HG03025 (cell line): ENCODE results near the gene DOC2A.
"Not testable (repeated sequence)": the region's sequence is repeated elsewhere in the genome, so short reads cannot be mapped to it uniquely, and the experiment has no call there.

Source experiments
- ATAC-seq: cut with Tn5 transposase; IDR thresholded peaks from one replicate; pipeline ENCODE4 v1.9.1; 2021; ENCODE audit warnings: mild to moderate bottlenecking, moderate library complexity; ENCODE audit not compliant: unreplicated experiment, low FRiP score

The DOC2A gene

DNA sequence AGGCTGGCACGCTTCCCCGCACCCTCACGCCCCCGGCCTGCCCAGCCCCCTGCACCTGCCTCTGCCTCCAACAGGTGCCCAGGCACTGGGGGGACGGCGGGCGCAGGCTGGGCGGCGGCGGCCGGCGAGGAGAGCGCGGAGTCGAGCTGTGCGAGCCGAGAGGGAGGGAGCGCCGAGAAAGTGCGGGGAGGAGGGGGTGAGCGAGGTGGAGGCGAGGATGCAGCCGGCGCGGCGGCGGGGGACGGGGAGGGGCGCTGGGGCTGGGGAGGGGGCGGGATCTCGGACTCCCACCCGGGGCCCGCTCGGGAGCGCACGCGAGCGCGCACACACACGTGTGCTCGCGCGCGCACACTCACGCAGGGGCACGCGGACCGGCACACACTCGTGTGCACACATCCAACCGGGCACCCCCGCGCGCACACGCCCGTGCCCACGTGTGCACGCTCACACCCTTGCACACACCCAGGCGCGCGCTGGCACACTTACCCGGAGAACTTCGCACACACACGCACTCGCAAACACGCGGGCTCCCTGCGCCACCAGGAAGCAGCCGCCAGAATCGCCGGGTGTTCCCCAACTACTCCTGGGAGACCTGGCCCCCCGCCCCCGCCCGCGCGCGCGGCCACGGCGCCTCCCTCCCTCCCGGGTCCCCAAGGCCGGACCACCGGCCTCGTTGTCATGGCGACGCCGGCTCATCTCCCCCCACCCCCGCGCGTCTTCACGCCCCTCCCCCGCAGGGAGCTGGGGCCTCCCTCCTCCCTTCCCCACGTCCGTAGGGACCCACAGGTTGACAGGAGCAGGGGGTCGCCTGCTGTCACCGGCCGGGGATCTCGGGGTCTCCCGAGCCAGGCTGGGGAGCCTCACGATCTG is at the start of gene DOC2A:
Gene DOC2A, minus strand, starts transcription at position 184 of the 870 bp plus-strand sequence. CDS start 805 bp downstream, outside the sequence.
- no peak for ATAC-seq

DNA sequence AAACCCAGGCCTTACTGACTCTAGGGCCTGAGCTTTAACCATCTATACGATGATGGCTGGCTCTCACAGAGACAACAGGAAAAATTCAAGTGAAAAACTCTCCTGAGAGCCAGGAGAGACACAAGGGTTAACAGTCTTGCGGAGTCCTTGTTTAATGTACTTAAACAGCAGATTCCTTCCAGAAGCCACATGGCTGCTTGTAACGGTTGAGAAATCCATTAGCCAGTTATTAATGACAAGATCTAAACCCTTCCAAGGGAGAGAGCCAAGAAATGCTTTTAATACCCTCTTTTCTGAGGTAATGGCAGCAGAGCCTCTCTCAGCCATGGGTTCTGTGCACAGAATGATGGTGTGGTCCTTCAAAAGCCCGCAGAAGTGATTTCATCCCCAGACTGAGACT is 49.5 kb upstream of the DOC2A start:
- ATAC-seq: no peak

DNA sequence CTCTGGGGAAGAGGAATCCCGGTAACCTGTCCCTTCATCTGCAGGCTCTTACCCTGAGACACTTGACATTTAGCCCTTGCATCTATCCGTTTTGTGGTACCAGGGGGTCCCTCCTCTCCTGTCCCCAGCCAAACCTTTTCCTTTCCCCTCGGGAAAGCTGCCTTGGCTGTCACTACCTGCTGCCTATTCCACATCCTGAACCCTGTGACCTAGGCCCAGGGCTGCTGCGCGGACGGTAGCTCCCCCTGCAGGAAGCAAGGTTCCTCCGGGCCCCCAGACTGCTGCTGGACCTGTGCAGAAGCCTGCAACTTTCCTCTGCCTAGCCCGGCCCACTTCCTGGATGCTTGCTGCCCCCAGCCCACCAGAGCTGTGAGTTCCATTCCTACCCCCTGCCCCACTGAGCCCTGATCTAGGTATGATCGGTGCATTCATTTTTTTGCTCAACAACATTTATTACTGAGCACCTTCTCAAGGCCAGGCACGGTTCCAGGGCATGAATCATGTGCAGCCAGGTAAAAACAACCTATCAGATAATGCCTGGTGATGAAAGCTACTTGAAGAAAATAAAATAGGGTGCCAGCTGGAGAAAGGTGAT is 44.2 kb upstream of the DOC2A start:
- ATAC-seq: no peak

DNA sequence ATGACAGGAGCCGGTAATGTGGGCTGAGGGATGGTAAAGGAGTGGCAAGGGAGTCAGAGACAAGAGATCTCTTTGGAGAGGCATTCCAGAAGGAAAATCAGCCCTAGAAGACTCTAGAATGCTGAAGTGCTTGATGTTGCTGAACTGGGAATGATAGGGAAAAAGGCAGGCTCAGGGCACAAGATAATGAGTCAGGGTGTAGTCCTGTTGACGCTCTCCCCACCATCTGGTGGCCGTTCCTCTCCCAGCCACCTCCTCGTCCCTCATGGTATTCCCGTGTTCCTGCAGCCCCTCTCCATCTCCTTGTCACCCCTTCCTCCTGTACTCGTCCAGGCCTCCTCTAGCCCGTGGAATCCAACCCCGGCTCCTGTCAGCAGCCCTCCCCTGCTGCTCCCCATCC is 43.6 kb upstream of the DOC2A start:
- ATAC-seq: no peak

DNA sequence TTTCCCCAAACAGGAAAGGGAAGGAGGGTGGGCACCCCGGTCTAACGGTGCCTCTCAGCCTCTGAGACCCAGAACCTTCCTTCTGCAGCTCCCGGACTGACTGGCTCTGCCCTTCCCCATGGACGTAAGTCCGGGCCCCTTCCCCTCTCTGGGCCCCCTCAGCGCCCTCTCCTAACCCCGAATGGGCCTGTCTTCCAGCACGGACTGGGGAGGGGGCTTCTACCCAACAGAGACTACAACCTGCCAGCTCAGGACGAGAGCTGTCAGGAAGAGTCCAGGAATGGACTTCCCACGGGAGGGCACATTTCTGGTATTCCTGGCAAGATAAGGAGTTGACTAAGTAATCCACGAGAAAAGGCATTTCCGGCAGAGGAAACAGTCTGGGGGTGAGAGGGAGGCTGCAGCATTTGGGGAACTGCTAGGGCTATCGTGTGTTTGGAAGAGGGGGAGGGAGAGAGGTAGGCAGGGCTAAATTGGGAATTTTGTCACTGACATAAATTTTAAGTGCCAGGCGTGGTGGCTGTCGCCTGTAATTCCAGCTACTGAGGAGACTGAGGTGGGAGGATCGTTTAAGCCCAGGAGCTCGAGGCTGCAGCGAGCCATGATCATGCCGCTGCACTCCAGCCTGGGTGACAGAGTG is 42.7 kb upstream of the DOC2A start:
- ATAC-seq: no peak

DNA sequence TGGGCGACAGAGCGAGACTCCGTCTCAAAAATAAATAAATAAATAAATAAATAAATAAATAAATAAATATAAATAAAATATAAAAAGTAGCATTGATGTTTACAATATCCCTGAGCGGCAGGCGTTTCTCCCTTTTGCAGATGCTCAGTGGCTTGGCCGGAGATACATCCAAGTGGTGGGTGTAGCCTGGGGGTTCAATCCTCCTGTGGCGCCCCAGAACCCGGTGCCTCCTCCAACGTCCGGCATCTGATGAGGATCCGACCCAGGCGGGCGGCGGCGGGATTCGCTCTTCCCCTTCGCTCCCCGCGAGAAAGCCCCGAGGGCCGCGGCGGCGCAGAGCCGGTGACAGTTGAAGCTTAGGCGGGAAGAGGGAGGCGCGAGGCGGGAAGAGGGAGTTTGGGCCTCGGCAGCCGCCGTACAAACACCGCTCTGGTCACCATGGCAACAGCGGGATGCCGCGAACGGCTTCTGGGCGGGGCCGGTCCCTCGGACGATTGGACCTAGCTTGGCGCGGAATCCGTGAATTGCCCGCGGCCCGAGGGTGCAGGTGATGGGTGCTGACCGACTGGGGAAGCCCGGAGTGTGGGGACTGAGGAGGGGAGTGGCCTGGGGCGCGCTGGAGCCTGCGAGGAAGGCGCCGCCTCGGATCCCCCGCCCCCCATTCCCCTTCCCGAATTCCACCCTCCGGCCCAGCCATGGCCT is 42.0 kb upstream of the DOC2A start:
- no peak for ATAC-seq

DNA sequence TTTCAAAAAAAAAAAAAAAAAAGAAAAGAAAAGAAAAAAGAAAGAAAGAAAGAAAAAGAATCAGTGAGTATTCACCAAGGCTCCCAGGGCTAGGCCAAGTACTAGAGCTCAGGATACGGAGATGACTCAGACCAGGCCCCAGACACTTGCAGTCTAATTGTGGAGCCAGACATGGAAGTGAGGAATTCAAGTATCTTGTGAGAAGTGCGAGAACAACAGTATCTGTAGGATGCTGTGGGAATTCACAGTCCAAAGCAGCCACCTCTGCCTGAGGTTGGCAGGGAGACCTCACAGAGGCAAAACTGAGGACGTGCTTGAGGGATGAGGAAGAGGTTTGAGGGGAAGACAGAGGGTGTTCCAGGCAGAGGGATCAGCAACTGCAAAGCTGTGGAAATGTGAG is 40.7 kb upstream of the DOC2A start:
- ATAC-seq: no peak

DNA sequence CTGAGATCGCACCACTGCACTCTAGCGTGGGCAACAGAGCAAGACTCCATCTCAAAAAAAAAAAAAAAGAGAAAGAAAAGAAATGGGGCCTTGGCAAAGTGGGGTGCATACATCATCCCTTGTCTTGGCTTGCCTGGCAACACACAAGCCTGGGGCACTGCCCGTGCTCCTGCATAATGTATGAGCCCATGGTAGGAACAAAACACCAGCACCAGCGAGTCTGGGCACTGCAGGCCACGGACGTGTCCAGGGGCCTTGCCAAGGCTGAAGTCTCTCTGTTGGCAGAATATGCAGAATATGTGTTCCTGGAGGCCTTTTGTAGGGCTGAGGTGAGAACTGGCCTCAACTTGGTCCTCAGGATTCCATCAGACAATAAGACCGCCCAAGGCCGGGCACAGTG is 39.0 kb upstream of the DOC2A start:
- ATAC-seq: no peak

DNA sequence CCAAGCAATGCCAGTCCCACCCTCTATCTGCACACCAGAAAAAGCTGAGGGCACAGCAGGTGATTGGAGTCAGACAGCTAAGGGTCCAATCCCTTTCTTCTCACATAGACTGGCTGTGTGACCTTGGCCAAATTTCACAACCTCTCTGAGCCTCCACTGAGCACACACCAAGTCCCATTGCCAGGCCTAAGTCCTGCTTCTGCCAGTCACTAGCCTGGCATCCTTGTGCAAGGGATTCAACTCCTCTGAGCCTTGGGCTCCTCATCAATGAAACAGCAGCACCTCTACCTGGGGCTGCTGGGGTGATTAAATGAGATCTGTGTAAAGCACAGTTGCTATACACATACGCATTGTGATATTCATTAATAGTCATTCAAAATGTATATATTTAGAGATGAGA is 35.8 kb upstream of the DOC2A start:
- ATAC-seq: no peak

DNA sequence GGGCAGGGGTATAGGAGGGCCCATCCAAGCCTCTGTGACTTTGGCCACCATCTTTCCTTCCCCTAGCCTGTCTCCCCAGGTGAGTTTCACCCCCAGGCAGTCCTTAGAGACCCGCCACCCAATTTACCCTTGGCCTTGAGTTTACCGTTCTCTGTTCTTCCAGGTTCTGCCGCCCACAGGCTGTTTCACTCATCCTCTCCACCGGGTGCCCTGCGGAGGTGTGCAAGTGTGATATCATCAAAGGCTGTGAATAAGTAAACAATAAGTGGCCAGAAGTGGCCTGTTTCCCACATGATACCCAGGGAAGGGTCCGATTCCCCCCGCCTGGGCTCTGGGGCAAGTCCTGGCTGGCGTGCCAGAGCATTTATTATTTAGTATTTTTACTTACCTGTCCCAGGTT is 35.4 kb upstream of the DOC2A start:
- ATAC-seq: no peak

DNA sequence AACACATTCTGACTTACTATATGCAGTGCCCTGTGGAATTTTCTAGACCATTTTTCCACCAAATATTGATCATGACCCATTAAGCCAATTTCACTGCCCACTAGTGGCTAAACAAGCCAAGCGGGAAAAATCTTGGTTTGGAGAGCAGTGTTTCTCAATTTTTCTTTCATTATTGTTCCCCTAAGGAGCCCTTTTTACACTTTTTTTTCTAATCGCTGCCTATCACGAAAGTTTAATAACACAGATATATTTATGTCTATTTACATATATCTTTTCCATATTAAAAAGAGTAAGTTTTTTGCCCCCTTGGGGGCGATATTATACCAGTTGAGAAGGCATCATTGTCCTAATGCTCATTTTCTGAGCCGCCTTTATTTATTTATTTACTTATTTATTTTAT is 31.0 kb upstream of the DOC2A start:
- ATAC-seq: no peak

DNA sequence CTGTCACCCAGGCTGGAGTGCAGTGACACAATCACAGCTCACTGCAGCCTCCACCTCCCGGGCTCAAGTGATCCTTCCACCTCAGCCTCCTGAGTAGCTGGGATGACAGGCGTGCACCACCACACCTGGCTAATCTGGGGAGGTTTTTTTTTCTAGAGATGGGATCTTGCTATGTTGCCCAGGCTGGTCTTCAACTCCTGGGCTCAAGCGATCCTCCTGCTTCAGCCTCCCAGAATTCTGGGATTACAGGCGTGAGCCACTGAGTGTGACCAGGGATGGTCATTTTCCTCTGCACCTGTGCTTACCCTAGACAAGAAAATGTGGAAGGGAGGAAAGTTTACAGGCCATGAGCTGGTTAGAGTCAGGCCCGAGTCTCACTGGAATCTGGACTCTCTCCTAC is 29.9 kb upstream of the DOC2A start:
- ATAC-seq: not testable (repeated sequence)

DNA sequence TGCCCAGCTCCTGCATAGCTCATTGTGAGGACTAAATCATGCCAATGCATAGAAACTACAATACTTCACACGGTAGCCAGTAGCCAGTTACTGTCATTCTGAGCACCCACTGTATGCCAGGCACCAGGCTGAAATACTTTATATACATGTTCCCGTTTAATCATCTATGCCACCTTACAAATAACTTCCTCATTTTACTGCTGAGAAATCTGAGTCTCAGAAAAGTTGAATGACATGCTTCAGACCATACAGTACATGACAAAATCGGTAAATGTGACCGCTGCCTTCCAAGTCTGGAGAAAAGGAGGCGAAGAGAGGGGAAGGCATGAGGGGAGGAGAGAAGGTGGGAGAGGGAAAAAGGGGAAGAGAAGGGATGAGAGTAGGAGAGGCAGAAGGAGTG is 29.4 kb upstream of the DOC2A start:
- ATAC-seq: no peak

DNA sequence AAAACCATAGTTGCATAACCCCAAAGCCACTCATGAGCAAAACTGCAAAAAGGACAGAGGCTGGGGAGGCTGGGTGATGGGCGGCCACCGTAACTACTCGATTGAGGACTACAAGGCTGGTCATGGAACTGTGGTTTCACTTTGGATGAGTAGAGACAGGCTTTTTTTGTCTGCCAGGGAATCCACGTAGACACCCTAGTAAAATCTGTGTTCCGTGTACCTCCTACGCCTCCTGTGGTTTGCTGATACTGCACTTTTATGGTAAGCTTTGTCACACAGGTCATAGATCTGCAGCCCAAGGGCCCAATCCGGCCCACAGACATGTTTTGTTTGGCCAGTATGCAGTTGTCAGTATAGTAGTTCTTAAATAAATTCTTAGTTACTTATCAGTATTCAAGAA is 22.4 kb upstream of the DOC2A start:
- no peak for ATAC-seq

DNA sequence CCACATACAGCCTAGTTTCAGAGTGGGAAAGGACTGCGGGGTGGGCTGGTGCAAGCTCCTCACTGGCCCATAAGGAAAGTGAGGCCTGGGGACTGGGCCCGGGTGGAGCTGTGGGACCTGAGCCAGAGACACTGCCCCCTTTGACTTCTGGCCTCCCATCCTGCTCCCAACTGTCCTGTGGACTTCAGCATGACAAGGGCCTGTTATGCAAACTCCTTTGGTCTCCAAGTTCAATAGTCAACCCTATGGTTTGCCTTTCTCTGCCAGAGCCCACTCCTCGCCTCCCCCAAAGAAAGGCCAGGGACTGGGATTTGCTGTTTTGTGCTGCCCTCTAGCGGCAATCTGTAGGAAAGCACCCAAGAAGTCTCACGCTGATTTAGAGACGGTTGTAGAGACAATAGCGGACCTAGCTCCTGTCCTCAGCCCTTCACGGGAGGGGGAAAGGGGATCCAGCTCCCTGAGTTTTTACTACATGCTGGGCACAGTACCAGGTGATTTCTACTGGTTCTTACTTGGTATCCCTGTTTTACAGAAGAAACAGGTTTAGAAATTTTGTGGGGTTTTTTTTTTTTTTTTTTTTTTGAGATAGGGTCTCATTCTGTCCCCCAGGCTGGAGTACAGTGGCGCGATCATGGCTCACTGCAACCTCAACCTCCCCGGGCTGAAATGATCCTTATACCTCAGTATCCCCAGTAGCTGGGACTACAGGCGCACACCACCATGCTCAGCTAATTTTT is 21.4 kb upstream of the DOC2A start:
- no peak for ATAC-seq

DNA sequence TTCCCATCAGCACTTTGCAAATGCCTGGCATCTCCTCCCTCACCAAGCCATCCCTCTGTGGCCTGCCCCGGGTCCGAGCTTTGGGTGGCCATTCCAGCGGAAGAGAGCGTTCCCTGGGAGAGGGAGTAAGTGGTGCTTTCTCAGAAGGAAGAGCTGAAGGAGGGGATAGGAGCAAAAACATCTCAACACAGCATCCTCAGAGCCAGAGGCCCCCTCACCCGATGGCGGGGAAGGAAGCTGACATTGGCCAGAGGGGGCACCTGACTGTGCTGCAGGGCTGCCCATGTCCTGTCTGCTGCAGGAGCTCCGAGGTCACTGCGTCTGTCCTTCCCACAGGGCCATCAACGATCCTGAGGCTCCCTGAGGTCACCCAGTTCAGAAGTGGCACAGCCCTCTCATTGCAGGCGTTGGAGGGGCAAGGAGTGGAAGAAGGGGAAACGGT is 20.7 kb upstream of the DOC2A start:
- ATAC-seq: no peak

DNA sequence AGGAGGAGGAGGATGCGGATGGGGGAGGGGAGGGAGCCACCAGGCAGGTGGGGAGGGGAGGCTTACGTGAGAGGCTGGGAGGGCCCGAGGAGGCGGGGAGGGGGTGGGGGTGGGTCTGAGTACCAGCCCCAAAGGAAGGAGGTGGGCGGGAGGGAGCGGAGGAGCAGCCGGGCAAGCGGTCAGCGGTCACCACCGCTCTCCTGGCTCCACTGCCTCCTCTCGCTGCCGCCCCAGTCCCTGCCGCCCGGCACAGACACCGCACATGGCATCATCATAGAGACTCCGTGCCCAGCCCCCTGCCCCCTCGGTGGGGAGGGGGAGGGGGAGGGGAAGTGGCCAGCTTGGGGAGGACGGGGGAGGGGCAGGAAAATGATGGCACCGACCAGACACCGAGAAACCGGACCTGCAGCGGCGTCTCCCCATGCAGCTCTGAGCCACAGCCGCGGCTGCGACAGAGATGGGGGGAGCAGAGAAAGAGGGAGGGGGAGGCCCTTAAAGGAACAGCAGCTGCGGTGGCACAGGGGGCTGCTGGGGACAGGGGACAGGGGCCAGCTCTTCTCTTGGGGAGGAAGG is 20.1 kb upstream of the DOC2A start, which contains the start of gene TLCD3B:
Gene TLCD3B, minus strand, starts transcription at position 431 of the 573 bp plus-strand sequence. CDS start 744 bp downstream, outside the sequence.
- ATAC-seq: no peak

DNA sequence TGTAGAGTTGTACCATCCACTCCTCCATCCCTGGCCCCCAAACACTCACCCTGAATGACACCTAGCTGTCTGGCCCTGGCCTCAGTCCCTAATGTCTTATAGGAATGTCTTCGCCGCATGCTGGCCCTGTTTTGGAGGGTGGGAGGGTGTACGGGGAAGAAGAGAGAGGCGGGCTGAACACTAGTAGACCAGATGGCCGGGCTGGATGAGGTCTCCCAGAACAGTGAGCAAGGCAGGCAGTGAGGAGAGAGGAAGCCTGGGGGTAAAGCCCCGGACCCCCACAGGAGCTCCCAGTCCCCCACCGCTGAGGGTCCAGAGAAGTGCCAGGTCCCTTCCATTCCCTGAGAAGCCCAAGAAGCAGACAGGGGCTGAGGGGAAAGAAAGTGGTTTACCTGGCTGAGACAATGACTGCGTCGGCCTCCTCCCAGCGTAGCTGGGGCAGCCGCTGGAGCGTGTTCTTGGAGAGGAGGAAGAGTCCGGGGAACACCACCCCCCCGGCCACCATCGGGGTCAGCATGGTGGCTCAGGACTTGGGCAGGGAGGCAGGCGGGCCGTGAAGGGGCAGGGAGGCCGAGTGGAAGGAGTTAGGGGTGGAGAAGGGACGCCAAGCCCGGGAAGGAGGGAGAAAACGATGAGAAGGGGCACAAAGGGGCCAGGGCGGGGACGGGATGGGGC is 19.3 kb upstream of the DOC2A start:
- no peak for ATAC-seq

DNA sequence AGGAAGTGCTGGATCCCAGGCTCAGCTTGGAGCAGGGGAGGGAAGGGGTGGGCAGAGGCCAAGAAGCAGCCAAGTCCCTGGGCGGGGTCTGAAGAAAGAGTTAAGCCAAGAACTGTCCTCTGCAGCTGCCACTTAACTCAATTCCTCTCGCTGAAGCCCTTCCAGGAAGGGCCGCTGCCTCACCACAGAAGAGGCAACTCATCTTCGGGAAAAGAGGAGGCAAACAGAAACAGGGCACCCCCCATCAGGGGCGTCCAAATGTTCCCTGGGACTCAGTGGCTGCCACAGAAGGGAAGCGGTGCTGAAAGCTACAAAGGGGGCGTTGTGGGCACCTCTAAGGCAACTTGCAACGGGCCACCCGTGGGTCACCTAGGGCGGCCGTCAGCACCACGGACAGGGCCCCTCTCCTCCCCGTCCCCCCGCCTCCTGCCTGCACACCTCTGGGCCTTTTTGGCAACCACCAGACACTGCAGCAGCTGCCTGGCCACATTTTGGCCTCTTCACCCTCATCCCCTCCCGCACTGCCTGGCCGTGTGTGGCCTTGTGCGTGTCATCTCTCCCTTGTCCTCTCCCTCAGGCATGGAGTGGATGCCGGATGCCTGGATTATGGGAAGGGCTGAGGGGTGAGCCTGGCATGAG is 17.7 kb upstream of the DOC2A start:
- no peak for ATAC-seq
